Suprapubic skin (tissue), 4 donors: ENCODE data around the gene FA2H. TPM values are rescaled to one million over a fixed set of nuclear protein-coding genes. Genes with fewer than 3 reads are reported as not detected.

Experiments used
- DNase-seq, 2 donors: peaks; one replicate each; pipeline ENCODE4 v3.0.0-alpha.2; 2019; ENCODE audit warnings: low spot score in 2 of 2
- H3K27ac ChIP-seq: fragments of 200-600 bp; sonication (generic); one replicate; pipeline ENCODE4 v1.5.1; 2019
- H3K27me3 ChIP-seq: fragments of 200-600 bp; sonication (generic); one replicate; pipeline ENCODE4 v1.5.1; 2019
- H3K36me3 ChIP-seq: fragments of 200-600 bp; sonication (generic); one replicate; pipeline ENCODE4 v1.5.1; 2019
- H3K4me1 ChIP-seq: fragments of 200-600 bp; sonication (generic); one replicate; pipeline ENCODE4 v1.5.1; 2019
- H3K4me3 ChIP-seq: fragments of 200-600 bp; sonication (generic); one replicate; pipeline ENCODE4 v1.5.1; 2019; ENCODE audit warnings: mild to moderate bottlenecking
- H3K9me3 ChIP-seq: fragments of 200-600 bp; sonication (generic); one replicate; pipeline ENCODE4 v1.5.1; 2019
- EP300 ChIP-seq: sonication (generic); formaldehyde crosslinking; IDR thresholded peaks from one replicate; pipeline ENCODE4 v1.6.1; 2017; ENCODE audit warnings: antibody characterized with exemption
- POLR2A ChIP-seq, 2 donors: fragments of 450-650 bp; IDR thresholded peaks; one replicate each; pipeline ENCODE4 v1.6.1; 2017; ENCODE audit warnings: antibody characterized with exemption in 2 of 2, mild to moderate bottlenecking in 2 of 2, moderate library complexity in 2 of 2
- POLR2AphosphoS5 ChIP-seq, 3 donors: sonication (generic); formaldehyde crosslinking; IDR thresholded peaks; one replicate each; pipeline ENCODE4 v1.6.1; 2017; ENCODE audit warnings: antibody characterized with exemption in 3 of 3
- WGBS: methylation state at CpG from one replicate; pipeline ENCODE4 v1.1.5; 2018; 5-methylcytosine and 5-hydroxymethylcytosine counted together
- total RNA-seq, 4 donors: library from RNA; depleted of rRNA; stranded (reverse); fragments of >200 nt; gene quantifications; one replicate each; pipeline ENCODE4 v1.1.0, GENCODE V29; 2016
- TF ChIP-seq, protein P1 (sequence below), 2 donors: fragments of 200-600 bp in 1 of 2; fragments of 450-650 bp in 1 of 2; sonication (generic) in 1 of 2; IDR thresholded peaks; one replicate each; pipeline ENCODE4 v1.5.1; 2016 to 2019; ENCODE audit warnings: antibody characterized with exemption in 2 of 2, mild to moderate bottlenecking in 1 of 2, moderate library complexity in 1 of 2

The FA2H gene
- total RNA-seq, 4 donors from 2014 or later = 6.8 to 11.3 (median 8.8) TPM

DNA sequence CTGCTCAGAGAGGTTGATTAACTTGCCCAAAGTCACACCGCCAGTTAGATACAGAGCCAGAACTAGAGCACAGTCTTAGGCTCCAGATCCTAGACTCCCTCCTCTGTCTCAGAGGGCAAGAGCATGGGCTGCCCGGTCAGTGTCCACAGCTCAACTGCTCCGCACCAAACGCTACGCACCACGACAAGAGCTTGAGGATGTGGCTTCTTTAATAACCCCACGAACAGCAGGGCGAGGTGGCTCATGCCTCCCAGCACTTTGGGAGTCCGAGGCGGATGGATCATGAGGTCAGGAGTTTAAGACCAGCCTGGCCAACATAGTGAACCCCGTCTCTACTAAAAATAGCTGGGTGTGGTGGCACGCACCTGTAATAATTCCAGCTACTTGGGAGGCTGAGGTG is 21.4 kb downstream of the FA2H start:
- Histone ChIP-seq H3K27me3 (peaks cover 19% of the 10 kb centered on the region), H3K4me3 (no peak overlapping the region), H3K36me3 (no peaks in the 10 kb centered on the region), H3K9me3 (no peaks in the 10 kb centered on the region), H3K27ac (no peak overlapping the region), H3K4me1 (no peaks in the 10 kb centered on the region)
- DNase-seq = no peak
- TF ChIP-seq POLR2A (IDR thresholded peaks at IDR 0.05) (no peak), EP300 (no peak), POLR2AphosphoS5 (IDR thresholded peaks at IDR 0.05) (no peak)
- 89% methylated on average over 8 of the region's 12 CpGs for WGBS

DNA sequence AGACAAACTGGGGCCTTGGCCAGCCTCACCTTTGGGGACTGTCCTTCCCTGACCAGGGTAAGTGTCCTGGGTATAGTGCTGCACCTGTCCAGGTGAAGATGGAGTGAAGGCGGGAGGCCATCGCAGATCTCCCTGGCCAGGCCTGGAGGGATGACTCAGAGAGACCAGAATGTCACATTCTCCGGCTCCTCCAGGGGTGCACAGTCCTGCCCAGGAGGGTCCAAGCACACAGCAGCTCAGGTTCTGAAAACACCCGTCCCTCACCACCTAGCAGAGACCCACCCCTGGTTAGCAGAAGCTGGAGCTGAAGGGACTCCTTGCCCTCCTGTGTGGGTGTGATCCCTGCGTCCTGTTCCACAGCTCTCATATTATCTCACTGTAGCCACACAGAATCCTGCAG is 21.9 kb downstream of the FA2H start:
- Histone ChIP-seq H3K36me3 (no peaks in the 10 kb centered on the region), H3K9me3 (no peaks in the 10 kb centered on the region), H3K27ac (no peak overlapping the region), H3K27me3 (peaks cover 19% of the 10 kb centered on the region), H3K4me1 (no peaks in the 10 kb centered on the region), H3K4me3 (no peak overlapping the region)
- no peak for DNase-seq
- WGBS = 67% methylated on average over 4 of the region's 5 CpGs
- no peak for TF ChIP-seq POLR2A (IDR thresholded peaks at IDR 0.05)
- TF ChIP-seq POLR2AphosphoS5 (IDR thresholded peaks at IDR 0.05) = no peak
- TF ChIP-seq, protein P1, sequence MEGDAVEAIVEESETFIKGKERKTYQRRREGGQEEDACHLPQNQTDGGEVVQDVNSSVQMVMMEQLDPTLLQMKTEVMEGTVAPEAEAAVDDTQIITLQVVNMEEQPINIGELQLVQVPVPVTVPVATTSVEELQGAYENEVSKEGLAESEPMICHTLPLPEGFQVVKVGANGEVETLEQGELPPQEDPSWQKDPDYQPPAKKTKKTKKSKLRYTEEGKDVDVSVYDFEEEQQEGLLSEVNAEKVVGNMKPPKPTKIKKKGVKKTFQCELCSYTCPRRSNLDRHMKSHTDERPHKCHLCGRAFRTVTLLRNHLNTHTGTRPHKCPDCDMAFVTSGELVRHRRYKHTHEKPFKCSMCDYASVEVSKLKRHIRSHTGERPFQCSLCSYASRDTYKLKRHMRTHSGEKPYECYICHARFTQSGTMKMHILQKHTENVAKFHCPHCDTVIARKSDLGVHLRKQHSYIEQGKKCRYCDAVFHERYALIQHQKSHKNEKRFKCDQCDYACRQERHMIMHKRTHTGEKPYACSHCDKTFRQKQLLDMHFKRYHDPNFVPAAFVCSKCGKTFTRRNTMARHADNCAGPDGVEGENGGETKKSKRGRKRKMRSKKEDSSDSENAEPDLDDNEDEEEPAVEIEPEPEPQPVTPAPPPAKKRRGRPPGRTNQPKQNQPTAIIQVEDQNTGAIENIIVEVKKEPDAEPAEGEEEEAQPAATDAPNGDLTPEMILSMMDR (IDR thresholded peaks at IDR 0.05) = no peak
- TF ChIP-seq EP300 = no peak

DNA sequence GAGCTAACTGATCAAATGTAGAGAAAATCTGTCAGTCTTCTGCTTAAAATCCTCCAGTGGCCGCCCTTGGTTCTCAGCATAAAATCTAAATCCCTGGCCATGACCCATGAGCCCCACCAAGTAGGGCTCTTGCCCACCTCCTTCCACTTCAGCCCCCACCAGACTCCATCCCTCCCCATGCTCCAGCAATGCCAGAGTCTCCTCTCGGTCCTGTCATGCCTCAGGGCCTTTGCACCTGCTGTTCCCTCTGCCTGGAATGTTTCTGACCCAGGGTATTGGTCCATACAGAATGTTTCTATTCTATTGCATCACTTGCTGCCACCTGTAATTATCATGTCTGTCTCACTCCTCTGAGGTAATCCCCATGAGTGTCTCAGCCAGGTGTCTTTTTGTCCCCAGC is 22.4 kb downstream of the FA2H start:
- peaks cover 19% of the 10 kb centered on the region for H3K27me3 ChIP-seq
- no peak overlapping the region for H3K4me3 ChIP-seq
- WGBS = 81% methylated on average over 2 of the region's 2 CpGs
- H3K4me1 ChIP-seq = no peaks in the 10 kb centered on the region
- DNase-seq = no peak
- no peaks in the 10 kb centered on the region for H3K9me3 ChIP-seq
- TF ChIP-seq, protein P1 (IDR thresholded peaks at IDR 0.05) = no peak
- no peak for TF ChIP-seq POLR2A (IDR thresholded peaks at IDR 0.05)
- TF ChIP-seq EP300 = no peak
- no peak for TF ChIP-seq POLR2AphosphoS5 (IDR thresholded peaks at IDR 0.05)
- no peak overlapping the region for H3K27ac ChIP-seq
- H3K36me3 ChIP-seq = no peaks in the 10 kb centered on the region

DNA sequence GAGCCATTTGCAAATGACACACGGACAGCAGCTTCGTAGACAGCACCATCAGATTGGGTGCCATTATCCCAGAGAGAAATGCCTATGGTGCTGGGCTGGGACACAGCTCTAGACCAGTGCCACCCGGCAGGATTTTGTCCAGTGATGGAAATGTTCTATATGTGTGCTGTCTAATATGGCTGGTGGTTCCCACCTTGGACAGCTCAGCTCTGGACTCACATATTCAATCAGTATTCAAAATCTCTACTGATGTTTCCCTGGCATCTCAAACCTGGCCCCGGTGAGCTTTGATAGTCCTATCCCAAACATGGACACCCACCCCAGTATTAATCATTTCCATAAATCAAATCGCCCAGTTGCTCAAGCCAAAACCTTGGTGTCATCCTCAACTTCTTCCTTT is 23.0 kb downstream of the FA2H start:
- no peaks in the 10 kb centered on the region for H3K4me1 ChIP-seq
- H3K27ac ChIP-seq = no peak overlapping the region
- TF ChIP-seq, protein P1 (IDR thresholded peaks at IDR 0.05) = no peak
- TF ChIP-seq POLR2A (IDR thresholded peaks at IDR 0.05) = no peak
- no peak for TF ChIP-seq EP300
- no peak for TF ChIP-seq POLR2AphosphoS5 (IDR thresholded peaks at IDR 0.05)
- WGBS = 83% methylated on average over 4 of the region's 5 CpGs
- H3K36me3 ChIP-seq = no peaks in the 10 kb centered on the region
- DNase-seq = no peak
- no peak overlapping the region for H3K4me3 ChIP-seq
- no peaks in the 10 kb centered on the region for H3K9me3 ChIP-seq
- peaks cover 19% of the 10 kb centered on the region for H3K27me3 ChIP-seq

DNA sequence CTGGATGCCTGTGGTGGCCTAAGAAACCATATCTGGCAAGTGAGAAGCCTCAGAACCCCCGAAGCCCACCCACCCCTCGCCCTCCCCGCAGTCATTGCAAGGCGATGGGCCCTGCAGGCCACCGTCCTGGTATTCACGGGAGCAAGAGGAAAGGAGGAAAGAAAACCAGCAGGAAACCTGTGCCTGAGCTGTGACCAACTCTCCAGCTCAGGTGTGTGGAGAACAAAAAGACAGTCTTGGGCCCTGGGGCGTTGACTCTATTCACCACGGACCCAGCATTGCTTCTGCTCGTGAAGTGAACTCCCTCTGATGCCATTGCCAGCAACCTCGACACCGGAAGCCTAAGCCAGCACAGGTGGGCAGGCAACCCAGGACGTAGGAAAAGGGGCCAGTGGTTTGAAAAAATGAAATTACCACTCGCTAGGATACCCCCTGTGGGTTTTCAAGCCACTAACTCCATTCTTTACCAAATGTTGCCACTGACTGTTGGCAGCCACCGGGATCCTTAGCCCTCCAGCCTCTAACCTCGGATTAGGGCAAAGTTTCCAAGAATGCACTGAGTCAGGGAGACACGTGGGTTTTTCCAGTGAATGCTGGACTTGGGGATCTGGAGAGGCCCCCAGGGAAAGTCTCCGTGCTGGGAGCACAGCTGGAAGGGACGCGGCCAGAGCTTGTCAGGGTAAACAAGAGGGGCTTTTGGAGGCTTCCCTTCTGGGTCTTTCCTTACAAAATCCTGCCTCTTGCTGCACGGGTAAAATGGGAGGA is 25.1 kb downstream of the FA2H start:
- H3K27ac ChIP-seq = peak overlapping the region; percentile 16
- DNase-seq = no peak
- H3K9me3 ChIP-seq = no peaks in the 10 kb centered on the region
- H3K4me1 ChIP-seq = no peaks in the 10 kb centered on the region
- TF ChIP-seq EP300 = no peak
- TF ChIP-seq POLR2A (IDR thresholded peaks at IDR 0.05) = no peak
- no peak for TF ChIP-seq POLR2AphosphoS5 (IDR thresholded peaks at IDR 0.05)
- TF ChIP-seq, protein P1 (IDR thresholded peaks at IDR 0.05) = no peak
- WGBS = 42% methylated on average over 14 of the region's 20 CpGs
- no peak overlapping the region for H3K4me3 ChIP-seq
- no peaks in the 10 kb centered on the region for H3K36me3 ChIP-seq
- peaks cover 9% of the 10 kb centered on the region for H3K27me3 ChIP-seq
